Fibroblast of pulmonary artery (primary cell): ENCODE measurements around the gene TRPV4.
"Not testable (repeated sequence)": the region's sequence is repeated elsewhere in the genome, so short reads cannot be mapped to it uniquely, and the experiment has no call there.

Experiments used
- DNase-seq: peaks from one replicate; pipeline ENCODE4 v3.0.0-alpha.2; 2010; ENCODE audit warnings: low read depth
- H3K4me3 ChIP-seq: replicated peaks from 2 replicates; pipeline ENCODE4 v1.5.1; 2011; ENCODE audit warnings: low read depth, mild to moderate bottlenecking, control low read depth, low read length, moderate library complexity
- CTCF ChIP-seq: IDR thresholded peaks from 2 replicates; pipeline ENCODE4 v1.5.1; 2011; ENCODE audit warnings: mild to moderate bottlenecking, control low read depth, low read length, inconsistent platforms; ENCODE audit errors: missing control alignments

The TRPV4 gene

GRCh38 chr12:109868182-109869051, 35.2 kb upstream of the TRPV4 start:
- no peak for DNase-seq
- no peak for TF ChIP-seq CTCF
- no peak overlapping the region for H3K4me3 ChIP-seq

GRCh38 chr12:109864916-109865315, 31.7 kb upstream of the TRPV4 start:
- TF ChIP-seq CTCF = no peak
- no peak for DNase-seq
- H3K4me3 ChIP-seq = no peak overlapping the region

- no peak overlapping the region for H3K4me3 ChIP-seq
- DNase-seq = peak; percentile 66
- no peak for TF ChIP-seq CTCF
Measured at GRCh38 chr12:109863847-109864712, 30.9 kb upstream of the TRPV4 start.

GRCh38 chr12:109862491-109862890, 29.3 kb upstream of the TRPV4 start:
- H3K4me3 ChIP-seq, DNase-seq: not testable (repeated sequence)

- H3K4me3 ChIP-seq = no peak overlapping the region
- TF ChIP-seq CTCF = no peak
- no peak for DNase-seq
Measured at GRCh38 chr12:109861689-109862314, 28.6 kb upstream of the TRPV4 start.

- no peak for DNase-seq
- TF ChIP-seq CTCF = no peak
- H3K4me3 ChIP-seq = no peak overlapping the region
Measured at GRCh38 chr12:109860977-109861376, 27.8 kb upstream of the TRPV4 start.

- TF ChIP-seq CTCF = no peak
- H3K4me3 ChIP-seq = no peak overlapping the region
- no peak for DNase-seq
Measured at GRCh38 chr12:109858764-109859163, 25.6 kb upstream of the TRPV4 start.
